Lung (tissue), 12 donors: Measurements from ENCODE around the gene KIRREL2. TPM values are rescaled to one million over a fixed set of nuclear protein-coding genes. Genes with fewer than 3 reads are reported as not detected.

Experiments
- ATAC-seq: fragments of 200-7000 bp; cut with Tn5 transposase; one replicate; pipeline ENCODE4 v1.9.1; 2020; ENCODE audit warnings: moderate number of reproducible peaks; ENCODE audit not compliant: insufficient read depth, low FRiP score
- DNase-seq, 3 donors: peaks; one replicate each; pipeline ENCODE4 v3.0.0-alpha.2; 2013 to 2017
- H3K27ac ChIP-seq, 2 donors: one replicate each; pipeline ENCODE4 v1.5.1; 2013; ENCODE audit warnings: mild to moderate bottlenecking in 2 of 2, moderate library complexity in 2 of 2, control low read depth in 1 of 2, inconsistent platforms in 1 of 2, low read depth in 1 of 2, low read length in 1 of 2
- H3K27me3 ChIP-seq, 3 donors: one replicate each; pipeline ENCODE4 v1.5.1; 2013; ENCODE audit warnings: low read length in 2 of 3; ENCODE audit not compliant: control insufficient read depth in 3 of 3, insufficient read depth in 3 of 3
- H3K36me3 ChIP-seq, 4 donors: one replicate each; pipeline ENCODE4 v1.5.1; 2013; ENCODE audit warnings: low read length in 4 of 4, mild to moderate bottlenecking in 1 of 4, moderate library complexity in 1 of 4; ENCODE audit not compliant: control insufficient read depth in 4 of 4, insufficient read depth in 4 of 4
- H3K4me1 ChIP-seq, 5 donors: one replicate each; pipeline ENCODE4 v1.5.1; 2013; ENCODE audit warnings: low read length in 5 of 5, mild to moderate bottlenecking in 2 of 5, moderate library complexity in 1 of 5; ENCODE audit not compliant: control insufficient read depth in 5 of 5, insufficient read depth in 5 of 5
- H3K4me3 ChIP-seq: one replicate; pipeline ENCODE4 v1.5.1; 2013; ENCODE audit warnings: mild to moderate bottlenecking, control low read depth, moderate library complexity
- H3K9ac ChIP-seq, 2 donors: one replicate each; pipeline ENCODE4 v1.5.1; 2013; ENCODE audit warnings: low read length in 2 of 2, control low read depth in 1 of 2; ENCODE audit not compliant: insufficient read depth in 1 of 2
- H3K9me3 ChIP-seq, 4 donors: one replicate each; pipeline ENCODE4 v1.5.1; 2013; ENCODE audit warnings: low read length in 3 of 4, mild to moderate bottlenecking in 1 of 4, moderate library complexity in 1 of 4; ENCODE audit not compliant: control insufficient read depth in 4 of 4, insufficient read depth in 3 of 4
- CTCF ChIP-seq: IDR thresholded peaks from 2 replicates; pipeline ENCODE4 v1.5.1; 2012; ENCODE audit warnings: mild to moderate bottlenecking; ENCODE audit errors: control extremely low read depth, extremely low read depth
- WGBS, 2 donors: extraction: QIAGEN DNeasy Blood & Tissue Kit; methylation state at CpG; one replicate each; pipeline ENCODE4 v1.1.7; 2013; 5-methylcytosine and 5-hydroxymethylcytosine counted together
- polyA plus RNA-seq, 2 donors: library from polyadenylated mRNA; stranded (reverse); fragments of 200-250 nt; gene quantifications; one replicate each; pipeline ENCODE4 v1.2.1, GENCODE V29; 2013
- total RNA-seq, 2 donors: library from RNA; depleted of rRNA in 1 of 2; stranded (reverse); fragments of >200 nt in 1 of 2; gene quantifications; one replicate each; pipeline ENCODE4 v1.2.1, GENCODE V29; 2014 to 2021
- donor health status: control.
- donor health status: control.
- donor health status: Bipolar disorder and iron deficiency.
- donor health status: healthy.
- donor health status: DM: yes; HTN: yes; CAD: no.

Gene KIRREL2
- total and polyA plus RNA-seq, 4 donors, result 0.04 to 1.2 (median 0.10) TPM; not detected in 1

DNA sequence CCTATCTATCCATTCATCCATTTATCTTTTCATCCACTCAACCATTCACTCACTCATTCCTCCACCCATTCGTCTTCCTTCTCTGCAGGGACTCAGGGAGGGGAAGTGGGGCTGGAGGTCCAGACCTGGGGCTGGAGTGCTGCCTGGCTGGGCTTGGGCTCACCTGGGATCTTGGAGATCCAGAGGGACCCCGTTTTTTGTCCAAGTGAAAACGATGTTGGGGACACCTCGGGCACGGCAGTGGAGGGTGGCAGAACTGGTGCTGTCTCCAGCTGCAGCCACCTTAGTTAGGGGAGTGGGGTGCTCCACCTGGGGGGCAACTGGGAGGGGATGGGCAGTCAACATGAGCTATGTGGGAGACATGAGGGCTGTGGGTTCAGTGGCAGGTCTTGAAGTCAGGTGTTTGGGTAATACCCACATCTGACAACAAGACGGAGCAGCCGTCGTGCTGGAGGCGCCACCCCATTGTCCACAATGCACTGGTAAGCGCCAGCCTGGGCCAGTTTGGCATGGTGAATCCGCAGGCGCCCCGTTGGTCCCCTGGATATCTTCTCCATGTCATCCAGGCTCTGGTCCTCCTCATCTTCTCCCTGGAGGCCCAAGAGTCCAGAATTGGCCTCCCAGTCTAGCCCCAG is 14.6 kb upstream of the KIRREL2 start:
- no peak overlapping the region for H3K9ac ChIP-seq
- H3K27me3 ChIP-seq, result peaks cover 0 to 33% (median 27%) of the 10 kb centered on the region in 3 donors
- ATAC-seq (no peak), DNase-seq (no peak)
- H3K4me3 ChIP-seq, result no peak overlapping the region
- H3K9me3 ChIP-seq, result peaks cover 0 to 14% (median 2%) of the 10 kb centered on the region in 4 donors
- no peak for TF ChIP-seq CTCF
- no peak overlapping the region for H3K27ac ChIP-seq
- 80 to 87% methylated on average over 13 of the region's 13 CpGs for WGBS, 2 donors
- peaks cover 0 to 18% (median 5%) of the 10 kb centered on the region in 5 donors for H3K4me1 ChIP-seq
- H3K36me3 ChIP-seq, result no peaks in the 10 kb centered on the region

- Histone ChIP-seq H3K4me3 (no peak overlapping the region), H3K27me3 (peaks cover 0 to 33% (median 27%) of the 10 kb centered on the region in 3 donors), H3K36me3 (no peaks in the 10 kb centered on the region), H3K27ac (no peak overlapping the region), H3K4me1 (peaks cover 0 to 18% (median 5%) of the 10 kb centered on the region in 5 donors), H3K9me3 (peaks cover 0 to 14% (median 2%) of the 10 kb centered on the region in 4 donors), H3K9ac (no peak overlapping the region)
- TF ChIP-seq CTCF, result no peak
- DNase-seq, result no peak
- WGBS, 2 donors, result 88% methylated on average over 4 of the region's 4 CpGs
- no peak for ATAC-seq
Measured at GRCh38 chr19:35842666-35843272, 13.9 kb upstream of the KIRREL2 start.

DNA sequence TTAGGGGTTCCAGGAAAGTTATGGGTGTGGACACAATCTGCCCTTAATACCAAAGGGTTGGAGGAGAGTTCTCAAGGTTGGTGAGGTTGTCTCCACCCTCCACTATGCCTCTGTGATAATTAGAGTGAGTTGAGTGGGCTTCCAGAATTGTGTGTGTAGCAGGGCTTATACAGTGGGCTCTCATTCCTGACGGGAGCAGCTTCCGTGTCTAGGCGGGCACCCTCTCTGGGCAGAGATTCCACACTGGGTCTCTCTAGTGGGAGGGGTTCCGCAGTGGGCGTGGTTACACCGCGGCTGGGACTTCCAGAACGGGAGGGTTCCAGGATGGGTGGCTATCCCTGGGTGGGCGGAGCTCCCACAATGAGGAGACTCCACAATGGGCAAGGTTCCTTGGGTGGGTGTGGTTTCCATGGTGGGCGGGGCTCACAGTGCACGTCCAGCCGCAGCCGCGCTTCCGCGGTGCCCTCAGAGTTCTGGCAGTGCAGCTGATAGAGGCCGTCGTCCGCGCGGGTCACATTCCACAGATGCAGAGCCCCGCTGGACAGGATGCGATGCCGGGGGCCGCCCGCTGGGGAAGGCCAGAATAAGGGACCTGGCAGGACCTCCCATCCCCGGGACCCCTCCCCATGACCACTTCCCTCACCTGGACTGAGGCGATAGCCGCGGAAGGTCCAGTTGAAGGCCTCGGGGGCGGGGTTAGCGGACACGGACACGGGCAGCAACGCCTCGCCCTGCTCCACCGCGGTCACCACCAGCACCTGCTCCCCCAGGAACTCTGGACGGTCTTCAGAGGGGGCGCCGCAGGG is 12.8 kb upstream of the KIRREL2 start:
- no peak overlapping the region for H3K4me3 ChIP-seq
- WGBS, 2 donors, result 9 to 10% methylated on average over 42 of the region's 42 CpGs

More for the DNA sequence above, 12.8 kb upstream of the KIRREL2 start:
- no peak overlapping the region for H3K27ac ChIP-seq
- TF ChIP-seq CTCF, result no peak
- ATAC-seq (no peak), DNase-seq (no peak)
- peaks cover 0 to 33% (median 27%) of the 10 kb centered on the region in 3 donors for H3K27me3 ChIP-seq
- H3K9ac ChIP-seq, result no peak overlapping the region
- peaks cover 0 to 18% (median 5%) of the 10 kb centered on the region in 5 donors for H3K4me1 ChIP-seq
- peaks cover 0 to 14% (median 2%) of the 10 kb centered on the region in 4 donors for H3K9me3 ChIP-seq
- H3K36me3 ChIP-seq, result no peaks in the 10 kb centered on the region
